Spleen (tissue), 11 donors: Measurements from ENCODE around the gene USP34. TPM values are rescaled to one million over a fixed set of nuclear protein-coding genes. Genes with fewer than 3 reads are reported as not detected.

Source experiments
- DNase-seq: peaks from one replicate; pipeline ENCODE4 v3.0.0-alpha.2; 2020
- H3K27ac ChIP-seq, 8 donors: fragments of 200-600 bp; sonication (generic) in 7 of 8; 1 replicate in 4 of 8; 2 replicates in 4 of 8; pipeline versions ENCODE4 v1.5.0 to v1.8.0; 2016 to 2021; ENCODE audit warnings: inconsistent platforms in 4 of 8, mild to moderate bottlenecking in 4 of 8, moderate library complexity in 1 of 8
- H3K27me3 ChIP-seq, 7 donors: fragments of 200-600 bp; sonication (generic) in 6 of 7; replicated peaks in 1 of 7; 1 replicate in 4 of 7; 2 replicates in 3 of 7; pipeline versions ENCODE4 v1.5.0 to v1.8.0; 2016 to 2021; ENCODE audit warnings: inconsistent platforms in 3 of 7, mild to moderate bottlenecking in 1 of 7
- H3K36me3 ChIP-seq, 6 donors: fragments of 200-600 bp; sonication (generic) in 5 of 6; 1 replicate in 4 of 6; 2 replicates in 2 of 6; pipeline versions ENCODE4 v1.5.0 to v1.8.0; 2016 to 2021; ENCODE audit warnings: inconsistent platforms in 2 of 6
- H3K4me1 ChIP-seq, 6 donors: fragments of 200-600 bp; sonication (generic) in 5 of 6; 1 replicate in 3 of 6; 2 replicates in 3 of 6; pipeline versions ENCODE4 v1.5.0 to v1.8.0; 2016 to 2021; ENCODE audit warnings: inconsistent platforms in 3 of 6
- H3K4me3 ChIP-seq, 8 donors: fragments of 200-600 bp; sonication (generic) in 7 of 8; 1 replicate in 4 of 8; 2 replicates in 4 of 8; pipeline versions ENCODE4 v1.5.0 to v1.8.0; 2016 to 2021; ENCODE audit warnings: inconsistent platforms in 4 of 8, mild to moderate bottlenecking in 4 of 8, moderate library complexity in 2 of 8
- H3K9me3 ChIP-seq, 8 donors: fragments of 200-600 bp; sonication (generic) in 7 of 8; 1 replicate in 4 of 8; 2 replicates in 4 of 8; pipeline versions ENCODE4 v1.5.0 to v1.8.0; 2016 to 2021; ENCODE audit warnings: inconsistent platforms in 4 of 8
- CTCF ChIP-seq, 11 experiments: fragments of 200-600 bp in 7 of 11; fragments of 450-650 bp in 4 of 11; sonication (generic) in 4 of 11; IDR thresholded peaks in 8 of 11; conservative IDR thresholded peaks in 3 of 11; 1 replicate in 7 of 11; 2 replicates in 4 of 11; pipeline versions ENCODE4 v1.4.0 to v1.8.0; 2016 to 2021; ENCODE audit warnings: antibody characterized with exemption in 11 of 11, inconsistent platforms in 4 of 11, mild to moderate bottlenecking in 1 of 11
- POLR2A ChIP-seq, 3 donors: fragments of 450-650 bp; IDR thresholded peaks; one replicate each; pipeline ENCODE4 v1.5.1; 2017; ENCODE audit warnings: antibody characterized with exemption in 3 of 3, mild to moderate bottlenecking in 1 of 3
- POLR2AphosphoS5 ChIP-seq, 3 donors: sonication (generic); formaldehyde crosslinking; IDR thresholded peaks; one replicate each; pipeline ENCODE4 v1.5.1; 2017; ENCODE audit warnings: antibody characterized with exemption in 3 of 3
- WGBS, 5 donors: extraction: QIAGEN DNeasy Blood & Tissue Kit in 3 of 5; methylation state at CpG; one replicate each; pipeline versions ENCODE4 v1.1.5 to v1.1.7; 2013 to 2018; 5-methylcytosine and 5-hydroxymethylcytosine counted together
- intact Hi-C: fragments of 100-400 bp; cut with DNase I; formaldehyde crosslinking; loops from one replicate; pipeline ENCODE4 v1.15.0; 2023; ENCODE audit warnings: low total_unique reads
- polyA plus RNA-seq, 3 donors: library from polyadenylated mRNA; stranded (reverse); fragments of 200-250 nt; gene quantifications; one replicate each; pipeline ENCODE4 v1.2.1, GENCODE V29; 2013
- total RNA-seq, 7 donors: library from RNA; depleted of rRNA in 3 of 7; stranded (reverse); fragments of >200 nt in 3 of 7; fragmentation: NEBNext Ultra II Directional in 4 of 7; extraction: Animal tissue kit (Norgen Biotek cat#: 25700) in 4 of 7; gene quantifications; one replicate each; pipeline versions ENCODE4 v1.1.0 to v1.2.1, GENCODE V29; 2016 to 2021
- donor health status: healthy with polysubstance abuse.
- donor health status: DM: no; HTN: no; CAD: no; lungs with moderate emphysema.
- donor health status: DM: no; HTN: no; CAD: no.
- donor health status: Bipolar disorder and iron deficiency.
- donor health status: healthy.
- donor health status: DM: no; HTN: no; CAD: no.
- donor health status: DM: yes; HTN: yes; CAD: no.

The USP34 gene
- total and polyA plus RNA-seq, 10 donors = 52.1 to 222 (median 142) TPM

- DNase-seq = no peak
- intact Hi-C loops = no loop called here
- Histone ChIP-seq H3K4me3 (no peak overlapping the region), H3K27me3 (no peaks in the 10 kb centered on the region), H3K4me1 (peaks cover 45 to 99% (median 79%) of the 10 kb centered on the region in 6 donors), H3K27ac (peak overlapping the region in 3 of 8 donors; percentile 47 to 86 (median 83)), H3K9me3 (no peaks in the 10 kb centered on the region), H3K36me3 (peaks cover 0 to 6% (median 0%) of the 10 kb centered on the region in 6 donors)
- no peak for TF ChIP-seq POLR2A (IDR thresholded peaks at IDR 0.05)
- TF ChIP-seq CTCF (IDR thresholded peaks at IDR 0.05 in 8 of 11, conservative IDR thresholded peaks at IDR 0.05 in 3 of 11) = no peak
- no peak for TF ChIP-seq POLR2AphosphoS5 (IDR thresholded peaks at IDR 0.05)
- 54 to 81% (median 77%) methylated on average over 3 of the region's 3 CpGs for WGBS, 5 donors
Observed at GRCh38 chr2:61423714-61424113, 47.2 kb downstream of the USP34 start.

- intact Hi-C loops = no loop called here
- Histone ChIP-seq H3K9me3 (no peaks in the 10 kb centered on the region), H3K27me3 (no peaks in the 10 kb centered on the region), H3K4me1 (peaks cover 44 to 89% (median 77%) of the 10 kb centered on the region in 6 donors), H3K27ac (peak overlapping the region in 4 of 8 donors; percentile 20 to 83 (median 58)), H3K4me3 (no peak overlapping the region), H3K36me3 (peaks cover 0 to 13% (median 2%) of the 10 kb centered on the region in 6 donors)
- 83 to 87% (median 87%) methylated on average over 9 of the region's 9 CpGs for WGBS, 5 donors
- TF ChIP-seq POLR2AphosphoS5 (IDR thresholded peaks at IDR 0.05) (no peak), POLR2A (IDR thresholded peaks at IDR 0.05) (no peak), CTCF (IDR thresholded peaks at IDR 0.05 in 8 of 11, conservative IDR thresholded peaks at IDR 0.05 in 3 of 11) (no peak)
- no peak for DNase-seq
Observed at GRCh38 chr2:61421611-61422010, 49.3 kb downstream of the USP34 start.

DNA sequence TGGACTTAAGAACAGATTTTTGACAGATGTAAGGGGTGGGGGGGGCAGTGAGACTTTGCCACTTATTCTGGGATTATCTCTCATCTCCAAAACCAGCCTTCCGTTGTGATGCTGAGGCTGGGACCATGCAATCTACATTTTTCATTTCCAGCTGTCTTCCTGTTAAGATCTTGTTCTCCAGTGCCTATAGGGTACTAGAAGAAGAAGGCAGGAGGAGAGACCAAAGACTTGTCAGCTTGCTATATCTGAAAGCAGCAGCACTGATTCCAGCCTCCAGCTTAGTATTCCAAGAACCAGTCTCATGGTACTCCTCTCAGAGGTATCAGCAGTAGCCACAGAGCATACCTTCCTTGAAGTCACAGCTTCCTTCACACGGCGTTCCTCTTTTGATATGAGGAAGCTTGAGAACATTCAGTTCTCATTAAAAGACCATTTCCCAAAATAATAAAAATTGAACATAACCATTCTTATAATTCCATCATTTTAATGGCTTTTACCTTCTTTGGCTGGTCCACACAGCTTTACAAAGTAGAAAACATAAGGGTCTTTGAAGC is 49.8 kb downstream of the USP34 start:
- peaks cover 39 to 87% (median 72%) of the 10 kb centered on the region in 6 donors for H3K4me1 ChIP-seq
- TF ChIP-seq POLR2AphosphoS5 (IDR thresholded peaks at IDR 0.05) (peak in 1 of 3 donors; percentile 36), POLR2A (IDR thresholded peaks at IDR 0.05) (no peak)
- WGBS, 5 donors = 34 to 50% (median 36%) methylated on average over 3 of the region's 3 CpGs
- no peaks in the 10 kb centered on the region for H3K27me3 ChIP-seq
- H3K36me3 ChIP-seq = peaks cover 0 to 18% (median 3%) of the 10 kb centered on the region in 6 donors
- no peak overlapping the region for H3K4me3 ChIP-seq
- DNase-seq = no peak
- intact Hi-C loops = no loop called here
- no peaks in the 10 kb centered on the region for H3K9me3 ChIP-seq
- peak overlapping the region in 4 of 8 donors; percentile 20 to 83 (median 58) for H3K27ac ChIP-seq

DNA sequence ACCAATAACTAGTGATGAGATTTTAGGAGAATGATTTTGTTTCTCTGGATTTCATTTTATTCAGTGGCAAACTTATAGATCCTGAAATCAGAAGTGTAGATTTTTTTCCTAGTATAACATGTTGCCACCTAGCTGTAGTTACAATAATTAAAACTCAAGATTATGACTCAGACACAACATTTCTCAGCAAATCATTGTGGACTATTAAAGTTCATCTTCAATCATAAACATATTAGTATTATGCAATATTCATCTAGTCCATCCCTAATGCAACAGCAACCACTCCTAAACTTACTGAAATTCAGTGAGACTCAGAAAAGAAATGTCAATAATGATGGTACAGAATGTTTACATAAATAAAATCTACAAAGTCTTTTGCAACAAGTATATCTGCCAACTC is 51.3 kb downstream of the USP34 start:
- no peak for DNase-seq
- no peaks in the 10 kb centered on the region for H3K9me3 ChIP-seq

More for the DNA sequence above, 51.3 kb downstream of the USP34 start:
- H3K4me1 ChIP-seq = peaks cover 24 to 78% (median 60%) of the 10 kb centered on the region in 6 donors
- peaks cover 0 to 18% (median 3%) of the 10 kb centered on the region in 6 donors for H3K36me3 ChIP-seq
- H3K27me3 ChIP-seq = no peaks in the 10 kb centered on the region
- intact Hi-C loops = no loop called here
- TF ChIP-seq CTCF (IDR thresholded peaks at IDR 0.05 in 8 of 11, conservative IDR thresholded peaks at IDR 0.05 in 3 of 11) (no peak), POLR2A (IDR thresholded peaks at IDR 0.05) (no peak), POLR2AphosphoS5 (IDR thresholded peaks at IDR 0.05) (no peak)
- no peak overlapping the region for H3K4me3 ChIP-seq
- peak overlapping the region in 2 of 8 donors; percentile 9 to 26 for H3K27ac ChIP-seq
